Measurements from ENCODE around the gene LHX6. TPM values are rescaled to one million over a fixed set of nuclear protein-coding genes. Genes with fewer than 3 reads are reported as not detected.

The LHX6 gene
- total and polyA plus RNA-seq, 2 of the 13 experiments (the other 11 are each of a cell fraction or from before 2014, with no cell fraction given): 1.1 to 1.3 TPM

- TF ChIP-seq NKX3-1 (CRISPR knock-in tag; IDR thresholded peaks at IDR 0.05): peak; percentile 97; the same call in 1 of the 2 replicates
- peak; percentile 97 for TF ChIP-seq ZNF232 (CRISPR knock-in tag; IDR thresholded peaks at IDR 0.05; ENCODE audit: borderline replicate concordance)
- peak; percentile 95 for TF ChIP-seq CBFB (CRISPR knock-in tag; IDR thresholded peaks at IDR 0.05)
- no peak for TF ChIP-seq HMGA1 (CRISPR knock-in tag; conservative IDR thresholded peaks at IDR 0.05)
- TF ChIP-seq, protein P1, sequence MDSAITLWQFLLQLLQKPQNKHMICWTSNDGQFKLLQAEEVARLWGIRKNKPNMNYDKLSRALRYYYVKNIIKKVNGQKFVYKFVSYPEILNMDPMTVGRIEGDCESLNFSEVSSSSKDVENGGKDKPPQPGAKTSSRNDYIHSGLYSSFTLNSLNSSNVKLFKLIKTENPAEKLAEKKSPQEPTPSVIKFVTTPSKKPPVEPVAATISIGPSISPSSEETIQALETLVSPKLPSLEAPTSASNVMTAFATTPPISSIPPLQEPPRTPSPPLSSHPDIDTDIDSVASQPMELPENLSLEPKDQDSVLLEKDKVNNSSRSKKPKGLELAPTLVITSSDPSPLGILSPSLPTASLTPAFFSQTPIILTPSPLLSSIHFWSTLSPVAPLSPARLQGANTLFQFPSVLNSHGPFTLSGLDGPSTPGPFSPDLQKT (CRISPR knock-in tag; IDR thresholded peaks at IDR 0.05; ENCODE audit: borderline replicate concordance): no peak; the same call in 1 of the 2 replicates
- peak; percentile 95 for TF ChIP-seq TMF1 (CRISPR knock-in tag; IDR thresholded peaks at IDR 0.05; ENCODE audit: low read depth)
- TF ChIP-seq ZNF879 (CRISPR knock-in tag; IDR thresholded peaks at IDR 0.05): peak; percentile 99
- TF ChIP-seq GATAD1 (CRISPR knock-in tag; IDR thresholded peaks at IDR 0.05): peak; percentile 98
- TF ChIP-seq ZFYVE20 (CRISPR knock-in tag; IDR thresholded peaks at IDR 0.05; ENCODE audit: borderline replicate concordance, low read depth): peak; percentile 96
- TF ChIP-seq, protein P2, sequence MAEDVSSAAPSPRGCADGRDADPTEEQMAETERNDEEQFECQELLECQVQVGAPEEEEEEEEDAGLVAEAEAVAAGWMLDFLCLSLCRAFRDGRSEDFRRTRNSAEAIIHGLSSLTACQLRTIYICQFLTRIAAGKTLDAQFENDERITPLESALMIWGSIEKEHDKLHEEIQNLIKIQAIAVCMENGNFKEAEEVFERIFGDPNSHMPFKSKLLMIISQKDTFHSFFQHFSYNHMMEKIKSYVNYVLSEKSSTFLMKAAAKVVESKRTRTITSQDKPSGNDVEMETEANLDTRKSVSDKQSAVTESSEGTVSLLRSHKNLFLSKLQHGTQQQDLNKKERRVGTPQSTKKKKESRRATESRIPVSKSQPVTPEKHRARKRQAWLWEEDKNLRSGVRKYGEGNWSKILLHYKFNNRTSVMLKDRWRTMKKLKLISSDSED (CRISPR knock-in tag; IDR thresholded peaks at IDR 0.05): no peak
- no peak for TF ChIP-seq ISX (CRISPR knock-in tag; conservative IDR thresholded peaks at IDR 0.05)
- peak; percentile 99 for TF ChIP-seq ZMAT3 (CRISPR knock-in tag; conservative IDR thresholded peaks at IDR 0.05)
- TF ChIP-seq, protein P3, sequence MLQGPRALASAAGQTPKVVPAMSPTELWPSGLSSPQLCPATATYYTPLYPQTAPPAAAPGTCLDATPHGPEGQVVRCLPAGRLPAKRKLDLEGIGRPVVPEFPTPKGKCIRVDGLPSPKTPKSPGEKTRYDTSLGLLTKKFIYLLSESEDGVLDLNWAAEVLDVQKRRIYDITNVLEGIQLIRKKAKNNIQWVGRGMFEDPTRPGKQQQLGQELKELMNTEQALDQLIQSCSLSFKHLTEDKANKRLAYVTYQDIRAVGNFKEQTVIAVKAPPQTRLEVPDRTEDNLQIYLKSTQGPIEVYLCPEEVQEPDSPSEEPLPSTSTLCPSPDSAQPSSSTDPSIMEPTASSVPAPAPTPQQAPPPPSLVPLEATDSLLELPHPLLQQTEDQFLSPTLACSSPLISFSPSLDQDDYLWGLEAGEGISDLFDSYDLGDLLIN (CRISPR knock-in tag; IDR thresholded peaks at IDR 0.05; ENCODE audit: borderline replicate concordance): peak; percentile 68; the same call in 1 of the 2 replicates
- TF ChIP-seq REXO4 (CRISPR knock-in tag; IDR thresholded peaks at IDR 0.05; ENCODE audit: borderline replicate concordance): no peak
- peak; percentile 90 for TF ChIP-seq HOXA5 (CRISPR knock-in tag; IDR thresholded peaks at IDR 0.05)
- peak; percentile 85 for TF ChIP-seq KDM3A (CRISPR knock-in tag; IDR thresholded peaks at IDR 0.05; ENCODE audit: low read depth)
- peak; percentile 92 for TF ChIP-seq UBTF (CRISPR knock-in tag; IDR thresholded peaks at IDR 0.05)
- peak; percentile 97 for TF ChIP-seq ZNF678 (CRISPR knock-in tag; IDR thresholded peaks at IDR 0.05)
- no peak; the same call in 1 of the 2 replicates for TF ChIP-seq ZFP1 (CRISPR knock-in tag; IDR thresholded peaks at IDR 0.05)
- TF ChIP-seq, protein P4, sequence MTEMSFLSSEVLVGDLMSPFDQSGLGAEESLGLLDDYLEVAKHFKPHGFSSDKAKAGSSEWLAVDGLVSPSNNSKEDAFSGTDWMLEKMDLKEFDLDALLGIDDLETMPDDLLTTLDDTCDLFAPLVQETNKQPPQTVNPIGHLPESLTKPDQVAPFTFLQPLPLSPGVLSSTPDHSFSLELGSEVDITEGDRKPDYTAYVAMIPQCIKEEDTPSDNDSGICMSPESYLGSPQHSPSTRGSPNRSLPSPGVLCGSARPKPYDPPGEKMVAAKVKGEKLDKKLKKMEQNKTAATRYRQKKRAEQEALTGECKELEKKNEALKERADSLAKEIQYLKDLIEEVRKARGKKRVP (CRISPR knock-in tag; IDR thresholded peaks at IDR 0.05): no peak; a peak in 1 of 4 replicates
- peak; percentile 87 for TF ChIP-seq ZNF343 (CRISPR knock-in tag; IDR thresholded peaks at IDR 0.05)
- peak; percentile 72; the same call in 1 of the 2 replicates for TF ChIP-seq PHF21A (CRISPR knock-in tag; IDR thresholded peaks at IDR 0.05)
Measured at GRCh38 chr9:122264360-122265148, 35.8 kb upstream of the LHX6 start, which contains the start of the genes MRRF and RBM18 (continued).

Data from HepG2 (cell line).